ENCODE data around the gene HTR3B. TPM values are rescaled to one million over a fixed set of nuclear protein-coding genes. Genes with fewer than 3 reads are reported as not detected.

Gene HTR3B
- total and polyA plus RNA-seq, 2 of the 4 experiments (the other 2 are of a cell fraction) = not detected

GRCh38 chr11:113859665-113860064 lies 44.9 kb upstream of the HTR3B start:
- no peaks in the 10 kb centered on the region for H3K27me3 ChIP-seq (ENCODE audit: control insufficient read depth, insufficient read depth, low read length)
- no peak overlapping the region for H4K8ac ChIP-seq (ENCODE audit: low read depth in 2 of 2, low read length in 2 of 2)
- no peak overlapping the region for H2BK5ac ChIP-seq (ENCODE audit: low read depth, low read length, poor library complexity, severe bottlenecking)
- dilution Hi-C loops (cut with HindIII; ENCODE audit: low sequenced_read_pairs, unreplicated experiment) = no loop called here
- DNase-seq (no peak), ATAC-seq (ENCODE audit: low read depth) (no peak)
- H2AK5ac ChIP-seq (ENCODE audit: low read depth, low read length) = no peak overlapping the region
- no peak overlapping the region for H4K5ac ChIP-seq (ENCODE audit: low read depth, low read length)
- no peak overlapping the region for H3K18ac ChIP-seq (ENCODE audit: low read depth, low read length)
- no peak overlapping the region for H2AK9ac ChIP-seq (replicated peaks; ENCODE audit: low read depth, low read length, poor library complexity)
- no peak overlapping the region for H3K56ac ChIP-seq (ENCODE audit: extremely low read depth, insufficient read depth, low read length)
- H2BK20ac ChIP-seq (ENCODE audit: low read depth, low read length) = no peak overlapping the region
- peaks cover 8 to 14% of the 10 kb centered on the region in 2 experiments; a peak in 3 of 4 replicates for H3K79me1 ChIP-seq (ENCODE audit: low read depth in 1 of 2, low read length in 2 of 2)
- no peaks in the 10 kb centered on the region for H3K9me1 ChIP-seq (ENCODE audit: insufficient read depth, low read length)
- no peak overlapping the region for H2BK120ac ChIP-seq (ENCODE audit: low read depth, low read length)
- POLR2A ChIA-PET (ENCODE audit: unreplicated experiment) = no interaction called here
- H3K14ac ChIP-seq (replicated peaks; ENCODE audit: low read depth, low read length) = no peak overlapping the region
- H3K36me3 ChIP-seq (ENCODE audit: control insufficient read depth, insufficient read depth, low read length) = no peaks in the 10 kb centered on the region
- no peak overlapping the region for H3K27ac ChIP-seq (ENCODE audit: insufficient read depth, low read length)
- H4K20me1 ChIP-seq (ENCODE audit: insufficient read depth, low read length) = no peaks in the 10 kb centered on the region
- no peaks in the 10 kb centered on the region for H3K4me1 ChIP-seq (ENCODE audit: control insufficient read depth, insufficient read depth, low read length)
- BruUV-seq (replicated peaks) = no TSS peak
- no peak overlapping the region for H2AFZ ChIP-seq (replicated peaks; ENCODE audit: low read length, poor library complexity)
- no peak overlapping the region for H3K4ac ChIP-seq (ENCODE audit: low read depth, low read length)
- CTCF ChIA-PET = interaction anchor here (0.6 kb wide), 1 partner anchor 16 kb away, joined by 4 read pairs; no protein-coding TSS in a partner anchor
- TF ChIP-seq SMC3 (IDR thresholded peaks at IDR 0.05; ENCODE audit: low read depth, low read length) = no peak
- TF ChIP-seq ELK1 (IDR thresholded peaks at IDR 0.05; ENCODE audit: borderline replicate concordance, low read depth, low read length) = no peak
- TF ChIP-seq MAFK (IDR thresholded peaks at IDR 0.05; ENCODE audit: low read depth, low read length) = no peak
- TF ChIP-seq RAD21 (IDR thresholded peaks at IDR 0.05; ENCODE audit: low read length) = no peak
- no peak for TF ChIP-seq NFE2L2 (IDR thresholded peaks at IDR 0.05; ENCODE audit: low read depth, low read length)
- no peak for TF ChIP-seq CTCF (conservative IDR thresholded peaks at IDR 0.05; ENCODE audit: low read depth, low read length)
- no peak for TF ChIP-seq FOS (IDR thresholded peaks at IDR 0.05; ENCODE audit: low read depth, low read length)
- no peak for TF ChIP-seq RFX5 (IDR thresholded peaks at IDR 0.05; ENCODE audit: low read depth, low read length)
- TF ChIP-seq USF2 (IDR thresholded peaks at IDR 0.05; ENCODE audit: low read depth, low read length) = no peak
- no peak for TF ChIP-seq CHD1 (IDR thresholded peaks at IDR 0.05; ENCODE audit: low read depth, low read length)
- H3K9me3 ChIP-seq (ENCODE audit: control insufficient read depth, insufficient read depth, low read length) = no peaks in the 10 kb centered on the region
- no peak overlapping the region for H4K91ac ChIP-seq (ENCODE audit: insufficient read depth, low read depth, low read length)
- no peak overlapping the region for H3K4me2 ChIP-seq (ENCODE audit: low read depth, low read length)
- in situ Hi-C loops (cut with MboI; ENCODE audit: low sequenced_read_pairs) = no loop called here
- H3K9ac ChIP-seq (ENCODE audit: low read depth, low read length) = no peak overlapping the region
- H2BK15ac ChIP-seq (ENCODE audit: low read depth, low read length) = no peak overlapping the region
- no peak overlapping the region for H3K4me3 ChIP-seq (ENCODE audit: insufficient read depth, low read depth, low read length)
- no peak overlapping the region for H3K23ac ChIP-seq (ENCODE audit: low read depth, low read length)
- intact Hi-C loops (cut with micrococcal nuclease) = no loop called here
